ENCODE measurements around the gene WRNIP1. TPM values are rescaled to one million over a fixed set of nuclear protein-coding genes. Genes with fewer than 3 reads are reported as not detected.

The WRNIP1 gene
- total RNA-seq, 1 experiment from 2014 or later: 78.8 TPM

GRCh38 chr6:2795956-2796355, 30.8 kb downstream of the WRNIP1 start:
- H3K9me3 ChIP-seq (ENCODE audit: control insufficient read depth in 1 of 2, insufficient read depth in 1 of 2, low read depth in 1 of 2, low read length in 2 of 2): no peaks in the 10 kb centered on the region
- peaks cover 9 to 72% of the 10 kb centered on the region in 2 experiments; a peak in 3 of 4 replicates for H3K4me1 ChIP-seq (ENCODE audit: control insufficient read depth in 1 of 2, insufficient read depth in 2 of 2, low read length in 2 of 2)
- H3K4me2 ChIP-seq (ENCODE audit: low read length): no peak overlapping the region
- no peaks in the 10 kb centered on the region for H3K36me3 ChIP-seq (ENCODE audit: control insufficient read depth in 1 of 2, insufficient read depth in 2 of 2, low read length in 2 of 2)
- no peaks in the 10 kb centered on the region for H3K79me2 ChIP-seq (ENCODE audit: insufficient read depth, low read length)
- TF ChIP-seq POLR2AphosphoS5 (IDR thresholded peaks at IDR 0.05; ENCODE audit: low read depth, low read length) (no peak), TCF7L2 (IDR thresholded peaks at IDR 0.05; ENCODE audit: borderline replicate concordance, extremely low read depth, insufficient read depth, insufficient read length) (no peak), YY1 (IDR thresholded peaks at IDR 0.05; ENCODE audit: extremely low read depth, insufficient replicate concordance, low read depth, low read length) (no peak), FOSL1 (IDR thresholded peaks at IDR 0.05; ENCODE audit: low read depth) (no peak), ELF1 (IDR thresholded peaks at IDR 0.05; ENCODE audit: borderline replicate concordance, low read depth) (no peak), SP1 (IDR thresholded peaks at IDR 0.05; ENCODE audit: low read depth) (no peak), REST (IDR thresholded peaks at IDR 0.05; ENCODE audit: low read depth) (no peak), ZBTB33 (IDR thresholded peaks at IDR 0.05; ENCODE audit: extremely low read depth, insufficient replicate concordance, low read length) (no peak), SIN3A (IDR thresholded peaks at IDR 0.05; ENCODE audit: low read depth) (no peak), RAD21 (IDR thresholded peaks at IDR 0.05; ENCODE audit: low read depth) (no peak)
- TF ChIP-seq, protein P1, sequence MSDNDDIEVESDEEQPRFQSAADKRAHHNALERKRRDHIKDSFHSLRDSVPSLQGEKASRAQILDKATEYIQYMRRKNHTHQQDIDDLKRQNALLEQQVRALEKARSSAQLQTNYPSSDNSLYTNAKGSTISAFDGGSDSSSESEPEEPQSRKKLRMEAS (IDR thresholded peaks at IDR 0.05): no peak
- H2AFZ ChIP-seq (ENCODE audit: low read depth, low read length, poor library complexity, severe bottlenecking): no peak overlapping the region
- BruUV-seq (replicated peaks): no TSS peak
- POLR2A ChIA-PET: no interaction called here
- no peak for ATAC-seq
- intact Hi-C loops (cut with micrococcal nuclease): no loop called here
- DNase-seq (ENCODE audit: low read depth, low spot score): no peak
- CTCF ChIA-PET: interaction anchor here (2.1 kb wide), 1 partner anchor 157 kb away, joined by 5 read pairs; no protein-coding TSS in a partner anchor
- H4K20me1 ChIP-seq (ENCODE audit: insufficient read depth): no peaks in the 10 kb centered on the region
- RAD21 ChIA-PET (ENCODE audit: low non-redundant PET in 1 of 2, low total read pairs in 2 of 2, uncharacterized antibody in 2 of 2, unreplicated experiment in 2 of 2): no interaction called here
- H3K27me3 ChIP-seq (ENCODE audit: insufficient read depth, low read length): no peaks in the 10 kb centered on the region
- H3K27ac ChIP-seq (ENCODE audit: low read depth, low read length): no peak overlapping the region
- H3K9me2 ChIP-seq (ENCODE audit: insufficient read depth): no peaks in the 10 kb centered on the region
- H3K4me3 ChIP-seq (replicated peaks in 1 of 2; ENCODE audit: low read depth in 1 of 2, low read length in 2 of 2): no peak overlapping the region
- no peak overlapping the region for H3K9ac ChIP-seq (ENCODE audit: low read length)

Measured in HCT116 (cell line).